Small intestine (tissue), 7 donors: Measurements from ENCODE around the gene ECE1. TPM values are rescaled to one million over a fixed set of nuclear protein-coding genes. Genes with fewer than 3 reads are reported as not detected.
A peak's percentile ranks its signal among the peaks of the same experiment; 100 is the strongest.

Experiments used
- DNase-seq, 2 donors: peaks; one replicate each; pipeline versions ENCODE4 v3.0.0 to v3.0.0-alpha.2; 2013
- FAIRE-seq: peaks from 2 replicates; lab custom pipeline; 2012; peaks lifted over from hg19 to GRCh38; lab: Jason Lieb, UNC
- H3K27ac ChIP-seq, 3 donors: one replicate each; pipeline ENCODE4 v1.5.1; 2013; ENCODE audit warnings: low read length in 2 of 3, mild to moderate bottlenecking in 2 of 3, control low read depth in 1 of 3, inconsistent platforms in 1 of 3, low read depth in 1 of 3, moderate library complexity in 1 of 3
- H3K27me3 ChIP-seq, 3 donors: one replicate each; pipeline ENCODE4 v1.6.1; 2013; ENCODE audit warnings: low read length in 3 of 3, inconsistent platforms in 1 of 3; ENCODE audit not compliant: control insufficient read depth in 3 of 3, insufficient read depth in 3 of 3
- H3K36me3 ChIP-seq, 3 donors: one replicate each; pipeline ENCODE4 v1.6.1; 2013; ENCODE audit warnings: low read length in 3 of 3, inconsistent platforms in 1 of 3, low read depth in 1 of 3, mild to moderate bottlenecking in 1 of 3, moderate library complexity in 1 of 3; ENCODE audit not compliant: control insufficient read depth in 3 of 3, insufficient read depth in 2 of 3
- H3K4me1 ChIP-seq, 3 donors: one replicate each; pipeline ENCODE4 v1.6.1; 2013; ENCODE audit warnings: low read length in 2 of 3, inconsistent platforms in 1 of 3, low read depth in 1 of 3, mild to moderate bottlenecking in 1 of 3, moderate library complexity in 1 of 3; ENCODE audit not compliant: control insufficient read depth in 3 of 3, insufficient read depth in 2 of 3
- H3K4me3 ChIP-seq, 3 donors: one replicate each; pipeline ENCODE4 v1.5.1; 2013; ENCODE audit warnings: low read length in 3 of 3, control low read depth in 1 of 3, inconsistent platforms in 1 of 3, low read depth in 1 of 3, mild to moderate bottlenecking in 1 of 3, moderate library complexity in 1 of 3
- H3K9me3 ChIP-seq, 2 donors: one replicate each; pipeline ENCODE4 v1.6.1; 2013; ENCODE audit warnings: low read depth in 1 of 2, low read length in 1 of 2; ENCODE audit not compliant: control insufficient read depth in 2 of 2, insufficient read depth in 1 of 2
- WGBS, 3 donors: extraction: QIAGEN DNeasy Blood & Tissue Kit; methylation state at CpG; one replicate each; pipeline ENCODE4 v1.1.7; 2013; 5-methylcytosine and 5-hydroxymethylcytosine counted together
- polyA plus RNA-seq, 4 donors: library from polyadenylated mRNA; stranded (reverse) in 3 of 4; unstranded in 1 of 4; fragments of 200-250 nt in 3 of 4; fragments of 120-200 nt in 1 of 4; gene quantifications; one replicate each; pipeline versions ENCODE4 v1.2.1 to v1.2.3, GENCODE V29; 2013
- donor health status: healthy with polysubstance abuse.
- donor health status: control.
- donor health status: control.
- donor health status: Bipolar disorder and iron deficiency.
- donor health status: healthy.

ECE1 gene
- polyA plus RNA-seq, 4 donors, result 20.8 to 68.9 (median 40.4) TPM

GRCh38 chr1:21294266-21294989 lies 4.2 kb upstream of the ECE1 start:
- peaks cover 2 to 24% (median 12%) of the 10 kb centered on the region in 3 donors for H3K4me1 ChIP-seq

GRCh38 chr1:21293537-21294265 lies 3.4 kb upstream of the ECE1 start:
- H3K4me3 ChIP-seq, result peak overlapping the region in 1 of 3 donors; percentile 12
- 68 to 88% (median 76%) methylated on average over 17 of the region's 17 CpGs for WGBS, 3 donors
- no peaks in the 10 kb centered on the region for H3K9me3 ChIP-seq
- DNase-seq, result no peak
- peaks cover 0 to 25% (median 0%) of the 10 kb centered on the region in 3 donors for H3K36me3 ChIP-seq
- H3K27me3 ChIP-seq, result no peaks in the 10 kb centered on the region
- H3K27ac ChIP-seq, result peak overlapping the region in 2 of 3 donors; percentile 69 to 76
- no peak for FAIRE-seq
- H3K4me1 ChIP-seq, result peaks cover 2 to 28% (median 15%) of the 10 kb centered on the region in 3 donors

More at GRCh38 chr1:21294266-21294989, 4.2 kb upstream of the ECE1 start:
- FAIRE-seq (no peak), DNase-seq (no peak)
- H3K4me3 ChIP-seq, result no peak overlapping the region
- H3K9me3 ChIP-seq, result no peaks in the 10 kb centered on the region
- 45 to 68% (median 59%) methylated on average over 13 of the region's 13 CpGs for WGBS, 3 donors
- H3K27me3 ChIP-seq, result no peaks in the 10 kb centered on the region
- H3K36me3 ChIP-seq, result peaks cover 0 to 19% (median 0%) of the 10 kb centered on the region in 3 donors
- H3K27ac ChIP-seq, result peak overlapping the region in 2 of 3 donors; percentile 69 to 76

- 66 to 78% (median 71%) methylated on average over 9 of the region's 9 CpGs for WGBS, 3 donors
- Histone ChIP-seq H3K9me3 (no peaks in the 10 kb centered on the region), H3K4me1 (peaks cover under 1 to 35% (median 15%) of the 10 kb centered on the region in 3 donors), H3K27me3 (no peaks in the 10 kb centered on the region), H3K36me3 (peaks cover 0 to 20% (median 0%) of the 10 kb centered on the region in 3 donors), H3K4me3 (peak overlapping the region in 1 of 3 donors; percentile 12), H3K27ac (peak overlapping the region in 2 of 3 donors; percentile 69 to 76)
- no peak for FAIRE-seq
- DNase-seq, result no peak
These were observed 2.8 kb upstream of the ECE1 start for GRCh38 chr1:21292984-21293536.

GRCh38 chr1:21292503-21292983 lies 2.3 kb upstream of the ECE1 start:
- H3K27me3 ChIP-seq, result no peaks in the 10 kb centered on the region
- peak overlapping the region in 1 of 3 donors; percentile 76 for H3K27ac ChIP-seq
- WGBS, 3 donors, result 59 to 76% (median 74%) methylated on average over 3 of the region's 3 CpGs
- peaks cover 0 to 36% (median 15%) of the 10 kb centered on the region in 3 donors for H3K4me1 ChIP-seq
- no peak overlapping the region for H3K4me3 ChIP-seq
- no peak for DNase-seq
- peaks cover 0 to 17% (median 0%) of the 10 kb centered on the region in 3 donors for H3K36me3 ChIP-seq
- FAIRE-seq, result no peak
- H3K9me3 ChIP-seq, result no peaks in the 10 kb centered on the region

GRCh38 chr1:21291964-21292363 lies 1.7 kb upstream of the ECE1 start:
- no peaks in the 10 kb centered on the region for H3K27me3 ChIP-seq
- DNase-seq, result no peak
- no peaks in the 10 kb centered on the region for H3K9me3 ChIP-seq
- peaks cover 0 to 36% (median 15%) of the 10 kb centered on the region in 3 donors for H3K4me1 ChIP-seq
- WGBS, 3 donors, result 96 to 98% (median 97%) methylated on average over 7 of the region's 7 CpGs
- H3K27ac ChIP-seq, result peak overlapping the region in 1 of 3 donors; percentile 76
- H3K36me3 ChIP-seq, result peaks cover 0 to 14% (median 0%) of the 10 kb centered on the region in 3 donors
- no peak overlapping the region for H3K4me3 ChIP-seq
- no peak for FAIRE-seq

- Histone ChIP-seq H3K36me3 (peaks cover 0 to 17% (median 2%) of the 10 kb centered on the region in 3 donors), H3K27ac (peak overlapping the region in 1 of 3 donors; percentile 72), H3K4me1 (peaks cover 0 to 36% (median 15%) of the 10 kb centered on the region in 3 donors), H3K27me3 (no peaks in the 10 kb centered on the region), H3K4me3 (no peak overlapping the region), H3K9me3 (no peaks in the 10 kb centered on the region)
- no peak for FAIRE-seq
- 88 to 95% (median 94%) methylated on average over 8 of the region's 8 CpGs for WGBS, 3 donors
- no peak for DNase-seq
These were observed 921 bp upstream of the ECE1 start for GRCh38 chr1:21291184-21291583.

DNA sequence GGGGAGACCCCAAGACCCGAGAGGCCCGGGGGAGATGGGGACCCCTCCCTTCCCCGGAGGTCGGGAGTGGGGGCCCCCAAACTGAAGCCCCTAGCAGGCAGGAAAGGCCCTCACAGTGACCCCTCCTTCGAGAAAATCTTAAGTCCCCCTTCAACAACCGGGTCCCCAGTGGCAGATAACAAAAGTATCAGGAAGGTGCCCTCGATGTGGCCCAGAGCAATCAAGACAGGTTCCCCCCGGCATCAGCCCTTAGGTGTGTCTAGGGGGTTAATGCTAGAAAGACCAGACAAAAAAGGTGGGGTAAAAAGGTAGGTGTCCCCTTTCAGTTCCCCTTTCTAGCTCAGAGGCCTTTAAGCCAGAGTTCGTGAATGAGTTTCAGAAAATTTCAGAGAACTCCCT lies 282 bp upstream of the ECE1 start:
- Histone ChIP-seq H3K27me3 (no peaks in the 10 kb centered on the region), H3K36me3 (peaks cover 0 to 21% (median 2%) of the 10 kb centered on the region in 3 donors), H3K4me3 (peak overlapping the region; percentile 50 to 78 (median 64)), H3K4me1 (peaks cover 0 to 36% (median 15%) of the 10 kb centered on the region in 3 donors), H3K9me3 (no peaks in the 10 kb centered on the region), H3K27ac (peak overlapping the region in 2 of 3 donors; percentile 2 to 72)
- 7 to 11% (median 7%) methylated on average over 5 to 9 of the region's 9 CpGs for whole genome bisulfite sequencing, 3 donors
- no peak for DNase-seq
- FAIRE-seq, result no peak

DNA sequence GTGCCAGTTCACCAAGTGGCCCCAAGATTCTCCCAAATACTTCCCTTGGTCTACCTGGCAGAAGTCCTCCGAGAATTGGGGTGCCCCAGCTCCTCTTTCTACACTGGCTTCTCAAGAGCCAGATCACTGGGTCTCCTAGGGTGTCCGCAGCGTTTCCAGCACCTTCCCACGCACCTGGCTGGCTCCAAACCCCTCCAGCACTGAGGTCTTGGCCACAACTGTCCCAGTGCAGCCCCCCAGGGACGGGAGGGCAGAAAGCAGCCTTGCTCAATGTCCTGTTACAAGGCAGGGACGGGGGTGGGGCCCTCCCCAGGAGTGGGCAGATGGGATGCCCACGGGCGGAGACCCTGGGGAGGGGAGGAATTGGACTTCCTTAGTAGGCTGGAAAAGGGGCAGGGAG lies 1.1 kb downstream of the ECE1 start:
- H3K4me1 ChIP-seq, result peaks cover 0 to 37% (median 14%) of the 10 kb centered on the region in 3 donors
- H3K9me3 ChIP-seq, result no peaks in the 10 kb centered on the region
- DNase-seq (no peak), FAIRE-seq (no peak)
- H3K4me3 ChIP-seq, result peak overlapping the region; percentile 40 to 78 (median 64)
- WGBS, 3 donors, result 76 to 85% (median 78%) methylated on average over 8 of the region's 8 CpGs
- peak overlapping the region in 1 of 3 donors; percentile 73 for H3K27ac ChIP-seq
- H3K27me3 ChIP-seq, result no peaks in the 10 kb centered on the region
- peaks cover 0 to 23% (median 2%) of the 10 kb centered on the region in 3 donors for H3K36me3 ChIP-seq
